Thyroid gland (tissue), 4 donors: Measurements from ENCODE around the gene COP1.

Experiments used
- CTCF ChIP-seq, 6 experiments: fragments of 200-600 bp in 3 of 6; fragments of 450-650 bp in 3 of 6; sonication (generic) in 3 of 6; IDR thresholded peaks; one replicate each; pipeline ENCODE4 v1.5.1; 2016 to 2019; ENCODE audit warnings: antibody characterized with exemption in 6 of 6, mild to moderate bottlenecking in 2 of 6, inconsistent platforms in 1 of 6, moderate library complexity in 1 of 6
- POLR2A ChIP-seq, 2 donors: fragments of 450-650 bp; IDR thresholded peaks; one replicate each; pipeline ENCODE4 v1.6.1; 2017; ENCODE audit warnings: antibody characterized with exemption in 2 of 2, mild to moderate bottlenecking in 2 of 2, moderate library complexity in 1 of 2

- TF ChIP-seq CTCF (IDR thresholded peaks at IDR 0.05) (no peak), POLR2A (IDR thresholded peaks at IDR 0.05) (no peak)
These were observed 177.9 kb downstream of the COP1 start for GRCh38 chr1:176029155-176029554.
